H9 (cell line): ENCODE data around the gene LRG1. TPM values are rescaled to one million over a fixed set of nuclear protein-coding genes. Genes with fewer than 3 reads are reported as not detected.

Source experiments
- DNase-seq: peaks from one replicate; pipeline ENCODE4 v3.0.0-alpha.2; 2017
- H2AFZ ChIP-seq: one replicate; pipeline ENCODE4 v1.6.1; 2013; ENCODE audit warnings: mild to moderate bottlenecking, low read length, control low read depth, moderate library complexity
- H2AK5ac ChIP-seq: 2 replicates; pipeline ENCODE4 v1.6.1; 2013; ENCODE audit warnings: low read length, control low read depth, mixed read lengths; ENCODE audit not compliant: insufficient read length
- H2BK120ac ChIP-seq: one replicate; pipeline ENCODE4 v1.6.1; 2013; ENCODE audit warnings: low read depth, mild to moderate bottlenecking, low read length, control low read depth, inconsistent platforms; ENCODE audit not compliant: poor library complexity, severe bottlenecking
- H2BK12ac ChIP-seq: 2 replicates; pipeline ENCODE4 v1.6.1; 2013; ENCODE audit warnings: low read length, control low read depth, mixed read lengths, low read depth; ENCODE audit not compliant: insufficient read length
- H2BK15ac ChIP-seq: 2 replicates; pipeline ENCODE4 v1.6.1; 2013; ENCODE audit warnings: low read depth, low read length, control low read depth
- H2BK20ac ChIP-seq: one replicate; pipeline ENCODE4 v1.6.1; 2013; ENCODE audit warnings: low read depth, mild to moderate bottlenecking, low read length, control low read depth, inconsistent platforms; ENCODE audit not compliant: poor library complexity, severe bottlenecking
- H2BK5ac ChIP-seq: 2 replicates; pipeline ENCODE4 v1.6.1; 2013; ENCODE audit warnings: low read length, control low read depth, mixed read lengths; ENCODE audit not compliant: insufficient read length
- H3K14ac ChIP-seq: 2 replicates; pipeline ENCODE4 v1.6.1; 2013; ENCODE audit warnings: low read length, control low read depth; ENCODE audit not compliant: insufficient read depth
- H3K18ac ChIP-seq: 2 replicates; pipeline ENCODE4 v1.6.1; 2013; ENCODE audit warnings: low read depth, mild to moderate bottlenecking, mixed read lengths, low read length, control low read depth; ENCODE audit not compliant: insufficient read length
- H3K23ac ChIP-seq: 2 replicates; pipeline ENCODE4 v1.6.1; 2013; ENCODE audit warnings: low read length, control low read depth, mixed read lengths, low read depth; ENCODE audit not compliant: insufficient read length
- H3K23me2 ChIP-seq: 2 replicates; pipeline ENCODE4 v1.6.1; 2013; ENCODE audit warnings: low read depth, mild to moderate bottlenecking, mixed read lengths, low read length, control low read depth; ENCODE audit not compliant: insufficient read length, poor library complexity, severe bottlenecking
- H3K27ac ChIP-seq: 2 replicates; pipeline ENCODE4 v1.5.1; 2013; ENCODE audit warnings: low read length, control low read depth, mixed read lengths, low read depth; ENCODE audit not compliant: insufficient read length
- H3K27me3 ChIP-seq: 2 replicates; pipeline ENCODE4 v1.6.1; 2013; ENCODE audit warnings: low read length, control low read depth, inconsistent platforms; ENCODE audit not compliant: insufficient read depth
- H3K4ac ChIP-seq: 2 replicates; pipeline ENCODE4 v1.6.1; 2013; ENCODE audit warnings: low read depth, mild to moderate bottlenecking, control low read depth, inconsistent platforms, low read length, moderate library complexity
- H3K4me1 ChIP-seq: 2 replicates; pipeline ENCODE4 v1.6.1; 2013; ENCODE audit warnings: low read length, control low read depth, inconsistent platforms; ENCODE audit not compliant: insufficient read depth
- H3K4me2 ChIP-seq: 2 replicates; pipeline ENCODE4 v1.6.1; 2013; ENCODE audit warnings: low read length, control low read depth, mixed read lengths; ENCODE audit not compliant: insufficient read length, insufficient read depth
- H3K56ac ChIP-seq: 2 replicates; pipeline ENCODE4 v1.6.1; 2013; ENCODE audit warnings: low read depth, mild to moderate bottlenecking, mixed read lengths, low read length, control low read depth; ENCODE audit not compliant: insufficient read length
- H3K79me1 ChIP-seq: 2 replicates; pipeline ENCODE4 v1.6.1; 2013; ENCODE audit warnings: low read depth, mild to moderate bottlenecking, moderate library complexity, low read length, control low read depth, inconsistent platforms; ENCODE audit not compliant: insufficient read depth, poor library complexity, severe bottlenecking
- H3K79me2 ChIP-seq: 2 replicates; pipeline ENCODE4 v1.6.1; 2013; ENCODE audit warnings: low read length, control low read depth, inconsistent platforms; ENCODE audit not compliant: insufficient read depth
- H3K9ac ChIP-seq: 2 replicates; pipeline ENCODE4 v1.6.1; 2013; ENCODE audit warnings: low read length, control low read depth, mixed read lengths; ENCODE audit not compliant: insufficient read length; ENCODE audit errors: extremely low read depth
- H3K9me3 ChIP-seq: one replicate; pipeline ENCODE4 v1.6.1; 2013; ENCODE audit warnings: low read depth, low read length, inconsistent platforms; ENCODE audit not compliant: control insufficient read depth
- H3T11ph ChIP-seq: one replicate; pipeline ENCODE4 v1.6.1; 2013; ENCODE audit warnings: mild to moderate bottlenecking, low read length, control low read depth, inconsistent platforms
- H4K20me1 ChIP-seq: one replicate; pipeline ENCODE4 v1.6.1; 2013; ENCODE audit not compliant: control insufficient read depth, insufficient read length, insufficient read depth
- H4K5ac ChIP-seq: 2 replicates; pipeline ENCODE4 v1.6.1; 2013; ENCODE audit warnings: low read depth, mild to moderate bottlenecking, mixed read lengths, low read length, control low read depth; ENCODE audit not compliant: insufficient read length
- H4K8ac ChIP-seq: replicated peaks from 2 replicates; pipeline ENCODE4 v1.6.1; 2013; ENCODE audit warnings: low read length, control low read depth, mixed read lengths, low read depth; ENCODE audit not compliant: insufficient read length
- H4K91ac ChIP-seq: 2 replicates; pipeline ENCODE4 v1.6.1; 2013; ENCODE audit warnings: low read depth, mild to moderate bottlenecking, moderate library complexity, mixed read lengths, low read length, control low read depth; ENCODE audit not compliant: insufficient read length
- H3K27ac Mint-ChIP-seq, 3 experiments: 2 replicates in 2 of 3; 3 replicates in 1 of 3; pipeline ENCODE4 v1.8.0; 2020 to 2021; ENCODE audit warnings: mixed read lengths in 3 of 3, mild to moderate bottlenecking in 1 of 3, moderate library complexity in 1 of 3
- H3K27me3 Mint-ChIP-seq: 2 replicates; pipeline ENCODE4 v1.8.0; 2021; ENCODE audit warnings: low read depth, mild to moderate bottlenecking, moderate library complexity, mixed read lengths
- H3K36me3 Mint-ChIP-seq, 3 experiments: 2 replicates in 2 of 3; 3 replicates in 1 of 3; pipeline ENCODE4 v1.8.0; 2020 to 2021; ENCODE audit warnings: low read depth in 3 of 3, mixed read lengths in 3 of 3; ENCODE audit not compliant: insufficient read depth in 1 of 3
- H3K4me1 Mint-ChIP-seq, 2 experiments: 2 replicates each; pipeline ENCODE4 v1.8.0; 2020; ENCODE audit warnings: mixed read lengths in 2 of 2
- H3K4me3 Mint-ChIP-seq, 2 experiments: 2 replicates in 1 of 2; 3 replicates in 1 of 2; pipeline ENCODE4 v1.8.0; 2020 to 2021; ENCODE audit warnings: mild to moderate bottlenecking in 2 of 2, mixed read lengths in 2 of 2, moderate library complexity in 1 of 2
- H3K9me3 Mint-ChIP-seq, 2 experiments: 2 replicates in 1 of 2; 3 replicates in 1 of 2; pipeline ENCODE4 v1.8.0; 2020; ENCODE audit warnings: mild to moderate bottlenecking in 2 of 2, mixed read lengths in 2 of 2, moderate library complexity in 1 of 2
- CTCF ChIP-seq: fragments of 200-600 bp; sonication (generic); conservative IDR thresholded peaks from 3 replicates; pipeline ENCODE4 v1.8.0; 2021; ENCODE audit warnings: antibody characterized with exemption, mild to moderate bottlenecking
- WGBS: extraction: QIAGEN DNeasy Blood & Tissue Kit; methylation state at CpG from one replicate; pipeline ENCODE4 v1.1.7; 2013; ENCODE audit warnings: missing lambda C conversion rate, low lambda C conversion rate, mixed read lengths; ENCODE audit not compliant: insufficient read length; ENCODE audit errors: extremely low coverage; 5-methylcytosine and 5-hydroxymethylcytosine counted together
- total RNA-seq: library from RNA; stranded (reverse); gene quantifications from 2 replicates; pipeline ENCODE4 v1.2.1, GENCODE V29; 2021

Gene LRG1
- total RNA-seq, 1 experiment from 2014 or later = 0.24 TPM

GRCh38 chr19:4519172-4519496 lies 20.7 kb downstream of the LRG1 start:
- H3K9me3 Mint-ChIP-seq = 0 out of 5 replicates have a peak, but pooled peaks cover 0 to 2% of the 10 kb centered on the region in 2 experiments
- 0 out of 2 replicates have a peak, but pooled peaks cover 2% of the 10 kb centered on the region for H3K27me3 ChIP-seq

More at GRCh38 chr19:4519172-4519496, 20.7 kb downstream of the LRG1 start:
- no peak overlapping the region for H3K4me3 Mint-ChIP-seq
- no peak overlapping the region for H3T11ph ChIP-seq
- no peak overlapping the region for H2AK5ac ChIP-seq
- no peaks in the 10 kb centered on the region for H3K79me1 ChIP-seq
- H3K4ac ChIP-seq = no peak overlapping the region
- H3K56ac ChIP-seq = no peak overlapping the region
- H3K79me2 ChIP-seq = no peaks in the 10 kb centered on the region
- H4K5ac ChIP-seq = peak overlapping the region; percentile 12
- peaks cover 59% of the 10 kb centered on the region for H3K27me3 Mint-ChIP-seq
- no peak overlapping the region for H2BK20ac ChIP-seq
- WGBS = no CpG with 5 or more reads among the region's 6 CpGs
- H3K27ac ChIP-seq = no peak overlapping the region
- H2BK12ac ChIP-seq = no peak overlapping the region
- no peak overlapping the region for H4K91ac ChIP-seq
- H4K8ac ChIP-seq = no peak overlapping the region
- no peaks in the 10 kb centered on the region for H4K20me1 ChIP-seq
- H3K23me2 ChIP-seq = no peaks in the 10 kb centered on the region
- H2AFZ ChIP-seq = no peak overlapping the region
- no peak overlapping the region; a peak in 1 of 7 replicates for H3K27ac Mint-ChIP-seq
- H2BK5ac ChIP-seq = no peak overlapping the region
- no peak for DNase-seq
- H3K4me1 ChIP-seq = no peaks in the 10 kb centered on the region
- H3K9ac ChIP-seq = no peak overlapping the region
- H3K9me3 ChIP-seq = no peaks in the 10 kb centered on the region
- no peak overlapping the region; the same call in 1 of the 2 replicates for H3K14ac ChIP-seq
- no peak overlapping the region for H2BK15ac ChIP-seq
- H3K4me2 ChIP-seq = no peak overlapping the region
- H2BK120ac ChIP-seq = no peak overlapping the region
- no peak overlapping the region for H3K23ac ChIP-seq
- peaks cover 3 to 7% of the 10 kb centered on the region in 2 experiments; a peak in 3 of 4 replicates for H3K4me1 Mint-ChIP-seq
- H3K18ac ChIP-seq = no peak overlapping the region
- TF ChIP-seq CTCF = no peak
- no peaks in the 10 kb centered on the region for H3K36me3 Mint-ChIP-seq
